A549 (cell line): ENCODE measurements around the gene POLR3F.
"Not testable (repeated sequence)": the region's sequence is repeated elsewhere in the genome, so short reads cannot be mapped to it uniquely, and the experiment has no call there.

Experiments
- CTCF ChIP-seq: fragments of >200 bp; sonication (Bioruptor Twin); formaldehyde crosslinking; IDR thresholded peaks from 3 replicates; pipeline ENCODE4 v1.5.1; 2016
- RAD21 ChIP-seq, 2 experiments: fragments of >200 bp in 1 of 2; sonication (Bioruptor Twin) in 1 of 2; formaldehyde crosslinking in 1 of 2; IDR thresholded peaks in 1 of 2; conservative IDR thresholded peaks in 1 of 2; 2 replicates in 1 of 2; 3 replicates in 1 of 2; pipeline ENCODE4 v1.6.1; 2012 to 2018; ENCODE audit warnings: inconsistent platforms in 1 of 2
- RCOR1 ChIP-seq: fragments of 150-350 bp; IDR thresholded peaks from 2 replicates; pipeline ENCODE4 v1.6.1; 2014; ENCODE audit warnings: antibody characterized with exemption, low read length, low read depth
- RFX5 ChIP-seq: fragments of 450-650 bp; IDR thresholded peaks from 2 replicates; pipeline ENCODE4 v1.7.1; 2014; ENCODE audit warnings: antibody characterized with exemption, mild to moderate bottlenecking, moderate library complexity

- not testable (repeated sequence) for TF ChIP-seq CTCF; RAD21 (conservative IDR thresholded peaks at IDR 0.05 in 1 of 2, IDR thresholded peaks at IDR 0.05 in 1 of 2); RCOR1; RFX5
Observed at GRCh38 chr20:18501672-18502071, 34.5 kb downstream of the POLR3F start.
